GM18507 (cell line): Measurements from ENCODE around the gene DAB1.

Experiments used
- DNase-seq: peaks from one replicate; pipeline ENCODE4 v3.0.0; 2011; ENCODE audit warnings: low read depth; ENCODE audit not compliant: insufficient read length; ENCODE audit errors: extremely low spot score
- FAIRE-seq: peaks from 2 replicates; lab custom pipeline; 2011; peaks lifted over from hg19 to GRCh38; lab: Jason Lieb, UNC

Gene DAB1

GRCh38 chr1:57020216-57020615, 403.6 kb downstream of the DAB1 start:
- FAIRE-seq = no peak

GRCh38 chr1:57019236-57019839, 404.5 kb downstream of the DAB1 start:
- FAIRE-seq (no peak), DNase-seq (no peak)

More at GRCh38 chr1:57020216-57020615, 403.6 kb downstream of the DAB1 start:
- no peak for DNase-seq

GRCh38 chr1:57018119-57018518, 405.7 kb downstream of the DAB1 start:
- DNase-seq (no peak), FAIRE-seq (no peak)

GRCh38 chr1:57017717-57018116, 406.1 kb downstream of the DAB1 start:
- DNase-seq (no peak), FAIRE-seq (no peak)

GRCh38 chr1:57017200-57017599, 406.7 kb downstream of the DAB1 start:
- no peak for DNase-seq
- no peak for FAIRE-seq

GRCh38 chr1:57015071-57015470, 408.8 kb downstream of the DAB1 start:
- DNase-seq (no peak), FAIRE-seq (no peak)

- no peak for DNase-seq
- FAIRE-seq = no peak
Measured at GRCh38 chr1:57013522-57013921, 410.3 kb downstream of the DAB1 start.

GRCh38 chr1:57012315-57012714, 411.5 kb downstream of the DAB1 start:
- FAIRE-seq (no peak), DNase-seq (no peak)

GRCh38 chr1:57010511-57010910, 413.3 kb downstream of the DAB1 start:
- DNase-seq (no peak), FAIRE-seq (no peak)

GRCh38 chr1:57007948-57008347, 415.9 kb downstream of the DAB1 start:
- no peak for DNase-seq
- FAIRE-seq = no peak

GRCh38 chr1:57007472-57007871, 416.4 kb downstream of the DAB1 start:
- FAIRE-seq = no peak

GRCh38 chr1:57003398-57004139, 420.3 kb downstream of the DAB1 start:
- DNase-seq = no peak
- FAIRE-seq = no peak

More at GRCh38 chr1:57007472-57007871, 416.4 kb downstream of the DAB1 start:
- DNase-seq = no peak

- FAIRE-seq = no peak
- no peak for DNase-seq
Measured at GRCh38 chr1:56995414-56996100, 428.3 kb downstream of the DAB1 start.

GRCh38 chr1:56993475-56993874, 430.4 kb downstream of the DAB1 start:
- FAIRE-seq (no peak), DNase-seq (no peak)

GRCh38 chr1:56992318-56993125, 431.3 kb downstream of the DAB1 start:
- no peak for DNase-seq
- FAIRE-seq = no peak

- no peak for FAIRE-seq
- no peak for DNase-seq
Measured at GRCh38 chr1:56991576-56991975, 432.3 kb downstream of the DAB1 start.

GRCh38 chr1:56986397-56986796, 437.5 kb downstream of the DAB1 start:
- no peak for DNase-seq
- no peak for FAIRE-seq

- DNase-seq (no peak), FAIRE-seq (no peak)
Measured at GRCh38 chr1:56985857-56986256, 438.0 kb downstream of the DAB1 start.

GRCh38 chr1:56983484-56983883, 440.4 kb downstream of the DAB1 start:
- DNase-seq (no peak), FAIRE-seq (no peak)
